ENCODE measurements around the gene ASGR1. TPM values are rescaled to one million over a fixed set of nuclear protein-coding genes. Genes with fewer than 3 reads are reported as not detected.

The ASGR1 gene
- total RNA-seq, 4 donors from 2014 or later = 0.54 to 1.2 TPM; not detected in 2

DNA sequence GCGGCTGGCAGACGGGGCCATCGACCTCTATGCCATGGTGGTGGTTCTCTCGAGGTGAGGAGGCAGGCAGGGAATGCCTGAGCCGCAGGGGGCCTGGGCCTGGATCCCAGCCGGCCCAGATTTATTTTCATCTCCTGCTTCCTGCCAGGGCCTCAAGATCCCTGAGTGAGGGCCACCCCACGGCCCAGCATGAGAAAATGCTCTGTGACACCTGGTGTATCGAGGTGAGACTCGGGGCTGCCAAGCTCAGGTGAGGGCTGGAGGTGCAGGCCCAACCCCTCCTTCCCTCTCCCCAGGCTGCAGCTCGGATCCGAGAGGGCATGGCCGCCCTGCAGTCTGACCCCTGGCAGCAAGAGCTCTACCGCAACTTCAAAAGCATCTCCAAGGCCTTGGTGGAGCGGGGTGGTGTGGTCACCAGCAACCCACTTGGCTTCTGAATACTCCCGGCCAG is 45.5 kb upstream of the ASGR1 start:
- H3K9me3 ChIP-seq = no peaks in the 10 kb centered on the region
- peaks cover 2 to 29% (median 6%) of the 10 kb centered on the region in 3 donors for H3K4me1 ChIP-seq
- H3K4me3 ChIP-seq = no peak overlapping the region
- TF ChIP-seq EP300 (IDR thresholded peaks at IDR 0.05) (no peak), POLR2A (IDR thresholded peaks at IDR 0.05) (no peak), POLR2AphosphoS5 (IDR thresholded peaks at IDR 0.05) (no peak)
- TF ChIP-seq, protein P1, sequence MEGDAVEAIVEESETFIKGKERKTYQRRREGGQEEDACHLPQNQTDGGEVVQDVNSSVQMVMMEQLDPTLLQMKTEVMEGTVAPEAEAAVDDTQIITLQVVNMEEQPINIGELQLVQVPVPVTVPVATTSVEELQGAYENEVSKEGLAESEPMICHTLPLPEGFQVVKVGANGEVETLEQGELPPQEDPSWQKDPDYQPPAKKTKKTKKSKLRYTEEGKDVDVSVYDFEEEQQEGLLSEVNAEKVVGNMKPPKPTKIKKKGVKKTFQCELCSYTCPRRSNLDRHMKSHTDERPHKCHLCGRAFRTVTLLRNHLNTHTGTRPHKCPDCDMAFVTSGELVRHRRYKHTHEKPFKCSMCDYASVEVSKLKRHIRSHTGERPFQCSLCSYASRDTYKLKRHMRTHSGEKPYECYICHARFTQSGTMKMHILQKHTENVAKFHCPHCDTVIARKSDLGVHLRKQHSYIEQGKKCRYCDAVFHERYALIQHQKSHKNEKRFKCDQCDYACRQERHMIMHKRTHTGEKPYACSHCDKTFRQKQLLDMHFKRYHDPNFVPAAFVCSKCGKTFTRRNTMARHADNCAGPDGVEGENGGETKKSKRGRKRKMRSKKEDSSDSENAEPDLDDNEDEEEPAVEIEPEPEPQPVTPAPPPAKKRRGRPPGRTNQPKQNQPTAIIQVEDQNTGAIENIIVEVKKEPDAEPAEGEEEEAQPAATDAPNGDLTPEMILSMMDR (IDR thresholded peaks at IDR 0.05) = no peak
- no peak for ATAC-seq
- peaks cover 0 to 88% of the 10 kb centered on the region in 2 donors for H3K36me3 ChIP-seq
- 87% methylated on average over 3 of the region's 15 CpGs; no CpG with 5 or more reads in 1 of the 2 donors for WGBS, 2 donors (ENCODE audit: low coverage in 1 of 2)
- H3K27ac ChIP-seq = peak overlapping the region in 2 of 4 donors; percentile 11 to 62
- no peaks in the 10 kb centered on the region for H3K27me3 ChIP-seq

DNA sequence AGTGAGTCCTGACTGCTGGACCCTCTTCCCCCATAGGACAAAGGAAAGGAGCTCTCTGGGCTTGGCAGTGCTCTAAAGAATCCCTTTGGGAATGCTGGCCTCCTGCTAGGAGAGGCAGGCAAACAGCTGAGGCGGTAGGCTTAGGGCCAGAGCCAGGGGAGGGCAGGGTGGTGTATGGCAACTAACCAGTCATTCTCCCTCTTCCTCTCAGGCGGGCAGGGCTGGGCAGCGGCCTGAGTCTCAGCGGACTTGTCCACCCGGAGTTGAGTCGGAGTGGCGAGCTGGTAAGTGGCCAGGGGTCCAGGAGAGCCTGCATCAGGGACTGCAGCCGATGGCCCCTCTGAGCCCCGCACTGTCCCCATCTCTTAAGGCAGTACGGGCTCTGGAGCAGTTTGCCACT is 44.9 kb upstream of the ASGR1 start:
- ATAC-seq = no peak
- H3K27ac ChIP-seq = peak overlapping the region in 2 of 4 donors; percentile 25 to 62
- H3K4me3 ChIP-seq = no peak overlapping the region
- H3K27me3 ChIP-seq = no peaks in the 10 kb centered on the region
- TF ChIP-seq POLR2AphosphoS5 (IDR thresholded peaks at IDR 0.05) = peak; percentile 20
- TF ChIP-seq, protein P1 (IDR thresholded peaks at IDR 0.05) = no peak
- H3K36me3 ChIP-seq = peaks cover 0 to 82% of the 10 kb centered on the region in 2 donors
- WGBS, 2 donors (ENCODE audit: low coverage in 1 of 2) = 78% methylated on average over 10 of the region's 10 CpGs; no CpG with 5 or more reads in 1 of the 2 donors
- H3K4me1 ChIP-seq = peaks cover 2 to 34% (median 6%) of the 10 kb centered on the region in 3 donors
- no peaks in the 10 kb centered on the region for H3K9me3 ChIP-seq

DNA sequence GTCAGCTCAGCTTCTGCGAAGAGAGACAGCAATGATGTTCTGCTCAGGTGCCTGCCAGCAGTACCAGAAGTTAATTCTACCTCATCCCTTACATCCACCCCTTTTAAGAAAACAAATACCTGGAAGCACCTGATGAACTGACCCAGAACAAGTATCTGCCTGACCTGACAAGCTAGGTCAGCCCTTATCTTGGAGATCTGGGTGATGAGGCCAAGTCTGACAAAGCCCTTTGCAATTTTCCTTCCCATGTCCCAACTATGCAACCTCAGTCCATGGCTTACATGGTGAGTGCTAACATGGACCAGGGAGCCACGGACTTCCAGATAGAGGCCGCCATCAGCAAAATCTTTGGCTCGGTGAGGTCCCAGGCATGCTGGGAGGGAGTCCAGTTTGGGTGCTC is 44.2 kb upstream of the ASGR1 start:
- Histone ChIP-seq H3K36me3 (peaks cover 0 to 75% of the 10 kb centered on the region in 2 donors), H3K27ac (peak overlapping the region in 2 of 4 donors; percentile 7 to 38), H3K4me1 (peaks cover 2 to 41% (median 7%) of the 10 kb centered on the region in 3 donors), H3K4me3 (no peak overlapping the region), H3K27me3 (no peaks in the 10 kb centered on the region), H3K9me3 (no peaks in the 10 kb centered on the region)
- no peak for ATAC-seq
- WGBS, 2 donors (ENCODE audit: low coverage in 1 of 2) = no CpG with 5 or more reads among the region's 4 CpGs
- TF ChIP-seq, protein P1 (IDR thresholded peaks at IDR 0.05) = no peak
- TF ChIP-seq POLR2A (IDR thresholded peaks at IDR 0.05) (no peak), POLR2AphosphoS5 (IDR thresholded peaks at IDR 0.05) (no peak), EP300 (IDR thresholded peaks at IDR 0.05) (no peak)

DNA sequence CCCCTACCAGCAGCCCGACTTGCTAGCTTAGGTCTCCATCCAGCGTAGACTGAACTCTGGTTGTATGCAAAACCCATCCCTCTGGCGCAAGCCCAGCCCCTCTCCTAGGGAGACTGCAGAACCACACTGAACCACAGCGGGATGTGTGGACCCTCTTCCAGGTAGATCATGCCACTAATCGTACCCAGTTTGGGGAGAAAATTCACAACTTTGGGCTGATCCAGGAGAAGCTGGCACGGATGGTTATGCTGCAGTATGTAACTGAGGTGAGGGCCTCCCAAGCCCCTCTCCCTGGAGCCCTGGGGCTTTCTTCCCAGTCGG is 43.8 kb upstream of the ASGR1 start:
- peak overlapping the region in 3 of 4 donors; percentile 7 to 88 (median 38) for H3K27ac ChIP-seq
- 20% methylated on average over 1 of the region's 7 CpGs; no CpG with 5 or more reads in 1 of the 2 donors for WGBS, 2 donors (ENCODE audit: low coverage in 1 of 2)
- peaks cover 0 to 70% of the 10 kb centered on the region in 2 donors for H3K36me3 ChIP-seq

More for the DNA sequence above, 43.8 kb upstream of the ASGR1 start:
- no peak for TF ChIP-seq EP300 (IDR thresholded peaks at IDR 0.05)
- TF ChIP-seq POLR2AphosphoS5 (IDR thresholded peaks at IDR 0.05) = no peak
- TF ChIP-seq, protein P1 (IDR thresholded peaks at IDR 0.05) = no peak
- TF ChIP-seq POLR2A (IDR thresholded peaks at IDR 0.05) = no peak
- Histone ChIP-seq H3K9me3 (no peaks in the 10 kb centered on the region), H3K27me3 (no peaks in the 10 kb centered on the region), H3K4me1 (peaks cover 2 to 45% (median 11%) of the 10 kb centered on the region in 3 donors), H3K4me3 (no peak overlapping the region)
- ATAC-seq = no peak
